Panc1 (cell line): ENCODE results near the gene TMC7. TPM values are rescaled to one million over a fixed set of nuclear protein-coding genes. Genes with fewer than 3 reads are reported as not detected.

ENCODE experiments used
- ATAC-seq: fragments of 200-7000 bp; cut with Tn5 transposase; 2 replicates; pipeline ENCODE4 v1.9.1; 2020; ENCODE audit warnings: mild to moderate bottlenecking, moderate library complexity
- BruUV-seq: library from RNA; stranded (reverse); fragments of 400-500 nt; replicated peaks from 2 replicates; lab custom pipeline; 2021; lab: Mats Ljungman, UMichigan
- CTCF ChIA-PET: fragments of 300-600 bp; sonication (Branson Sonifier 250); formaldehyde crosslinking; loops from one replicate; lab custom pipeline; 2022; ENCODE audit warnings: antibody characterized with exemption; lab: Charles Lee
- POLR2A ChIA-PET: fragments of 300-600 bp; sonication (Branson Sonifier 250); formaldehyde crosslinking; loops from one replicate; lab custom pipeline; 2022; ENCODE audit warnings: antibody characterized with exemption; lab: Charles Lee
- DNase-seq: peaks from one replicate; pipeline ENCODE4 v3.0.0-alpha.2; 2010; ENCODE audit warnings: low read depth, low spot score
- H3K27ac ChIP-seq: 2 replicates; pipeline ENCODE4 v1.5.1; 2011; ENCODE audit warnings: mild to moderate bottlenecking, low read length, inconsistent platforms
- H3K27me3 ChIP-seq: fragments of 200-500 bp; sonication (Bioruptor generic); 2 replicates; pipeline ENCODE4 v1.6.0; 2014; ENCODE audit warnings: low read length, inconsistent platforms; ENCODE audit not compliant: control insufficient read depth, insufficient read depth
- H3K36me3 ChIP-seq: fragments of 200-500 bp; sonication (Bioruptor generic); 2 replicates; pipeline ENCODE4 v1.5.1; 2014; ENCODE audit warnings: inconsistent platforms, mild to moderate bottlenecking, low read length, moderate library complexity; ENCODE audit not compliant: control insufficient read depth, insufficient read depth
- H3K4me1 ChIP-seq: 2 replicates; pipeline ENCODE4 v1.5.1; 2011; ENCODE audit warnings: inconsistent platforms, mild to moderate bottlenecking, low read length, moderate library complexity; ENCODE audit not compliant: control insufficient read depth, insufficient read depth
- H3K4me3 ChIP-seq, 2 experiments: 2 replicates each; pipeline ENCODE4 v1.5.1; 2011 to 2012; ENCODE audit warnings: low read depth in 2 of 2, low read length in 2 of 2, mild to moderate bottlenecking in 2 of 2, inconsistent platforms in 1 of 2, moderate library complexity in 1 of 2
- H3K9me3 ChIP-seq: fragments of 200-500 bp; sonication (Bioruptor generic); 2 replicates; pipeline ENCODE4 v1.5.1; 2014; ENCODE audit warnings: low read depth, mild to moderate bottlenecking, inconsistent platforms, low read length, moderate library complexity; ENCODE audit not compliant: control insufficient read depth, insufficient read depth
- POLR2AphosphoS5 ChIP-seq: IDR thresholded peaks from 2 replicates; pipeline ENCODE4 v1.6.1; 2012; ENCODE audit warnings: mild to moderate bottlenecking, low read depth, low read length, moderate library complexity
- SIN3A ChIP-seq: IDR thresholded peaks from 2 replicates; pipeline ENCODE4 v1.6.1; 2012; ENCODE audit warnings: low read depth, mild to moderate bottlenecking, low read length, moderate library complexity, borderline replicate concordance; ENCODE audit not compliant: insufficient read depth
- TCF7L2 ChIP-seq: IDR thresholded peaks from 2 replicates; pipeline ENCODE4 v1.6.1; 2011; ENCODE audit warnings: mild to moderate bottlenecking, low read depth, low read length, inconsistent platforms
- in situ Hi-C: cut with HindIII; loops from 2 replicates; pipeline ENCODE4 v1.10.0; 2016; ENCODE audit warnings: low sequenced_read_pairs, low pct_unique_long_range_greater_than_20kb
- intact Hi-C: fragments of 100-400 bp; cut with micrococcal nuclease; formaldehyde crosslinking; loops from one replicate; pipeline ENCODE4 v1.10.0; 2022; ENCODE audit not compliant: unreplicated experiment
- total RNA-seq: library from RNA; stranded (reverse); gene quantifications from one replicate; pipeline ENCODE4 v1.2.1, GENCODE V29; 2021; ENCODE audit not compliant: unreplicated experiment
- TF ChIP-seq, protein P1 (sequence below): fragments of 450-650 bp; IDR thresholded peaks from 2 replicates; pipeline ENCODE4 v1.5.1; 2017; ENCODE audit warnings: mild to moderate bottlenecking
- TF ChIP-seq, protein P2 (sequence below), 2 experiments: IDR thresholded peaks; 2 replicates each; pipeline ENCODE4 v1.6.1; 2011 to 2012; ENCODE audit warnings: low read depth in 2 of 2, control low read depth in 1 of 2, low read length in 1 of 2, mild to moderate bottlenecking in 1 of 2, moderate library complexity in 1 of 2; ENCODE audit not compliant: insufficient read depth in 1 of 2

TMC7 gene
- total RNA-seq, 1 experiment from 2014 or later = 5.1 TPM

DNA sequence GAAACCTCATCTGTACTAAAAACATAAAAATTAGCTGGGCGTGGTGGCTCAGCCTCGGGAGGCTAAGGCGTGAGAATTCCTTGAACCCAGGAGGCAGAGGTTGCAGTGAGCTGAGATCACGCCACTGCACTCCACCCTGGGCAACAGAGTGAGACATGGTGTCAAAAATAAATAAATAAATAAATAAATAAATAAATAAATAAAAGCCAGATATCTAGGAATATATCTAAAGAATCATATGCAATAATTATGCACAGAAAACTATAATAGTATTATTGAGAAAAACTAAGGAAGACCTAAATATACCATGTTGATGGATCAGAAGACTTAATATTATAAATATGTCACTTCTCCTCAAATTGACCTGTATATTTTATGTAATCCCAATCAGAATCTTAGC is 37.0 kb downstream of the TMC7 start:
- Histone ChIP-seq H3K27ac (no peak overlapping the region), H3K4me3 (no peak overlapping the region), H3K9me3 (no peaks in the 10 kb centered on the region), H3K4me1 (no peaks in the 10 kb centered on the region), H3K27me3 (no peaks in the 10 kb centered on the region), H3K36me3 (no peaks in the 10 kb centered on the region)
- no TSS peak for BruUV-seq
- in situ Hi-C loops (no loop called here), intact Hi-C loops (no loop called here)
- ChIA-PET CTCF (no interaction called here), POLR2A (no interaction called here)
- ATAC-seq = no peak
- TF ChIP-seq POLR2AphosphoS5 (no peak), SIN3A (no peak), TCF7L2 (no peak)
- TF ChIP-seq, protein P1, sequence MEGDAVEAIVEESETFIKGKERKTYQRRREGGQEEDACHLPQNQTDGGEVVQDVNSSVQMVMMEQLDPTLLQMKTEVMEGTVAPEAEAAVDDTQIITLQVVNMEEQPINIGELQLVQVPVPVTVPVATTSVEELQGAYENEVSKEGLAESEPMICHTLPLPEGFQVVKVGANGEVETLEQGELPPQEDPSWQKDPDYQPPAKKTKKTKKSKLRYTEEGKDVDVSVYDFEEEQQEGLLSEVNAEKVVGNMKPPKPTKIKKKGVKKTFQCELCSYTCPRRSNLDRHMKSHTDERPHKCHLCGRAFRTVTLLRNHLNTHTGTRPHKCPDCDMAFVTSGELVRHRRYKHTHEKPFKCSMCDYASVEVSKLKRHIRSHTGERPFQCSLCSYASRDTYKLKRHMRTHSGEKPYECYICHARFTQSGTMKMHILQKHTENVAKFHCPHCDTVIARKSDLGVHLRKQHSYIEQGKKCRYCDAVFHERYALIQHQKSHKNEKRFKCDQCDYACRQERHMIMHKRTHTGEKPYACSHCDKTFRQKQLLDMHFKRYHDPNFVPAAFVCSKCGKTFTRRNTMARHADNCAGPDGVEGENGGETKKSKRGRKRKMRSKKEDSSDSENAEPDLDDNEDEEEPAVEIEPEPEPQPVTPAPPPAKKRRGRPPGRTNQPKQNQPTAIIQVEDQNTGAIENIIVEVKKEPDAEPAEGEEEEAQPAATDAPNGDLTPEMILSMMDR = no peak
- TF ChIP-seq, protein P2, sequence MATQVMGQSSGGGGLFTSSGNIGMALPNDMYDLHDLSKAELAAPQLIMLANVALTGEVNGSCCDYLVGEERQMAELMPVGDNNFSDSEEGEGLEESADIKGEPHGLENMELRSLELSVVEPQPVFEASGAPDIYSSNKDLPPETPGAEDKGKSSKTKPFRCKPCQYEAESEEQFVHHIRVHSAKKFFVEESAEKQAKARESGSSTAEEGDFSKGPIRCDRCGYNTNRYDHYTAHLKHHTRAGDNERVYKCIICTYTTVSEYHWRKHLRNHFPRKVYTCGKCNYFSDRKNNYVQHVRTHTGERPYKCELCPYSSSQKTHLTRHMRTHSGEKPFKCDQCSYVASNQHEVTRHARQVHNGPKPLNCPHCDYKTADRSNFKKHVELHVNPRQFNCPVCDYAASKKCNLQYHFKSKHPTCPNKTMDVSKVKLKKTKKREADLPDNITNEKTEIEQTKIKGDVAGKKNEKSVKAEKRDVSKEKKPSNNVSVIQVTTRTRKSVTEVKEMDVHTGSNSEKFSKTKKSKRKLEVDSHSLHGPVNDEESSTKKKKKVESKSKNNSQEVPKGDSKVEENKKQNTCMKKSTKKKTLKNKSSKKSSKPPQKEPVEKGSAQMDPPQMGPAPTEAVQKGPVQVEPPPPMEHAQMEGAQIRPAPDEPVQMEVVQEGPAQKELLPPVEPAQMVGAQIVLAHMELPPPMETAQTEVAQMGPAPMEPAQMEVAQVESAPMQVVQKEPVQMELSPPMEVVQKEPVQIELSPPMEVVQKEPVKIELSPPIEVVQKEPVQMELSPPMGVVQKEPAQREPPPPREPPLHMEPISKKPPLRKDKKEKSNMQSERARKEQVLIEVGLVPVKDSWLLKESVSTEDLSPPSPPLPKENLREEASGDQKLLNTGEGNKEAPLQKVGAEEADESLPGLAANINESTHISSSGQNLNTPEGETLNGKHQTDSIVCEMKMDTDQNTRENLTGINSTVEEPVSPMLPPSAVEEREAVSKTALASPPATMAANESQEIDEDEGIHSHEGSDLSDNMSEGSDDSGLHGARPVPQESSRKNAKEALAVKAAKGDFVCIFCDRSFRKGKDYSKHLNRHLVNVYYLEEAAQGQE (IDR thresholded peaks at IDR 0.05; ENCODE audit: insufficient read depth in 1 of 2, low read depth in 2 of 2, low read length in 1 of 2) = no peak
- no peak for DNase-seq

DNA sequence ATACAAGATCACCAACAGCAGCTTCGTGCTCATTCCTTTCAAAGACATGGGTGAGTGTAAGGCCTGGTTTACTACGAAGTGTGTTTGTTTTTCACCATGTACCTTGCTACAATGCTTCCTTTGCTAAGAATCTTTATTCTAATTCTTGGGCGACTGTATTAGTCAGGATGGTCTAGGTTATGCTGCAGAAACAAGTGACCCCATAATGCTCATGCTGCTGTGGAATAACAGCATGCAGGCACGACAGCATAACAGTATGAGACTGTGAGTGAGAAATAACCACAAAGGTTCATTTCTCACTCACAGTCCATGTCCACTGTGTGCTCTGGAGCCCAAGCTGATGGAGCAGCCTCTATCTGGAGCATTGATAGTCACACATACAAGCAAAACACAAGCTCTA is 38.0 kb downstream of the TMC7 start:
- DNase-seq (no peak), ATAC-seq (no peak)
- Histone ChIP-seq H3K4me3 (no peak overlapping the region), H3K27me3 (no peaks in the 10 kb centered on the region), H3K36me3 (no peaks in the 10 kb centered on the region), H3K27ac (no peak overlapping the region), H3K9me3 (no peaks in the 10 kb centered on the region), H3K4me1 (no peaks in the 10 kb centered on the region)
- no peak for TF ChIP-seq TCF7L2
- in situ Hi-C loops (no loop called here), intact Hi-C loops (no loop called here)
- POLR2A ChIA-PET = interaction anchor here (0.6 kb wide), 1 partner anchor 49 kb away, joined by 7 read pairs; no protein-coding TSS in a partner anchor
- CTCF ChIA-PET = no interaction called here
- no TSS peak for BruUV-seq

DNA sequence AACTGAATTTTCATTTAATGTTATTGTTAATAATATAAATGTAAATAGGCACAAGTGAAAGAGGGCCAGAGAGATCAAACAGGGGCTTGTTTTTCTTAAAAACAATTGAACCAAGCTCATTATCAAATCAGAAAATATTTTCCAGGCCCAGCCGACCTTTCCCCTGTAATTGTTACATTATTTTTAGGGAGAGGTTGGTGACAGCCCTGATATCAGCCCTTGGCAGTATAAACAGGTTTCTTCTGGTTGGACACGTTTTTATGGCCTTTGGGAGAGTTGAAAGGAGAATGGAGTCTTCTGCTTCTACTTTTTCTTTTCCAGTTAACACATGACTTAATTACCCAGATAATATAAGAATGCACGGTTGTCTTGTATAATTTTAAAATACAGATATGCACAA is 43.7 kb downstream of the TMC7 start:
- no peaks in the 10 kb centered on the region for H3K4me1 ChIP-seq
- ATAC-seq (no peak), DNase-seq (no peak)
- TF ChIP-seq, protein P2 (IDR thresholded peaks at IDR 0.05; ENCODE audit: insufficient read depth in 1 of 2, low read depth in 2 of 2, low read length in 1 of 2) = no peak
- TF ChIP-seq SIN3A = no peak
- no peak for TF ChIP-seq POLR2AphosphoS5
- TF ChIP-seq, protein P1 = no peak
- no peak for TF ChIP-seq TCF7L2
- BruUV-seq = no TSS peak
- in situ Hi-C loops (no loop called here), intact Hi-C loops (no loop called here)
- H3K36me3 ChIP-seq = no peaks in the 10 kb centered on the region
- H3K9me3 ChIP-seq = no peaks in the 10 kb centered on the region
- no peak overlapping the region for H3K27ac ChIP-seq
- H3K4me3 ChIP-seq = no peak overlapping the region
- CTCF ChIA-PET = no interaction called here
- no peaks in the 10 kb centered on the region for H3K27me3 ChIP-seq
- POLR2A ChIA-PET = no interaction called here
